Measurements from ENCODE around the gene PLPPR2.
A peak's percentile ranks its signal among the peaks of the same experiment; 100 is the strongest.
"Not testable (repeated sequence)": the region's sequence is repeated elsewhere in the genome, so short reads cannot be mapped to it uniquely, and the experiment has no call there.

Gene PLPPR2

DNA sequence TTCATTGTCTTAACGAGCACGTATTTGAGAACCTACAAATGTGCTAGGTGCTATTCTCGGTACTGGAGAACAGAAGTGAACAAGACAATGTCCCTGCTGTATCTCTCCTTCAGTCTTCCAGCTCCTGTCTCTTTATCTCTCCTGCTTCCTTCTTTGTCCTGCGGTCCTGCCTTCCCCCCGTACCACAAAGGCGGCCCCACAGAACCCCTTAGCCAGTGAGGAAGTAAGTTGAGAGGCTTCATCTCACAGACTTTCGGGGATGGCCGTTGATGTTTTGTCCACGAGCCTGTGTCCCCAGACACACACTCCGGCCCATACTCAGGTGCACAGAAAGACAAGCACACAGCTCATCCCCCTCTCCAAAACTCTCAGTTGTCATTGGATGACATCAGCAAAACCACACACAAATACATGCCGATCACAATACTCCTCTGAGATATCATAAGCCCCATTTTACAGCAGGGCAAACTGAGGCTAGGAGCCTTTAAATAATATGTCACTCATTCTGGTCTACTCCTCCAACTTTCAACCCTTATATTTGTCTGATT is 18.7 kb downstream of the PLPPR2 start:
- DNase-seq: no peak

DNA sequence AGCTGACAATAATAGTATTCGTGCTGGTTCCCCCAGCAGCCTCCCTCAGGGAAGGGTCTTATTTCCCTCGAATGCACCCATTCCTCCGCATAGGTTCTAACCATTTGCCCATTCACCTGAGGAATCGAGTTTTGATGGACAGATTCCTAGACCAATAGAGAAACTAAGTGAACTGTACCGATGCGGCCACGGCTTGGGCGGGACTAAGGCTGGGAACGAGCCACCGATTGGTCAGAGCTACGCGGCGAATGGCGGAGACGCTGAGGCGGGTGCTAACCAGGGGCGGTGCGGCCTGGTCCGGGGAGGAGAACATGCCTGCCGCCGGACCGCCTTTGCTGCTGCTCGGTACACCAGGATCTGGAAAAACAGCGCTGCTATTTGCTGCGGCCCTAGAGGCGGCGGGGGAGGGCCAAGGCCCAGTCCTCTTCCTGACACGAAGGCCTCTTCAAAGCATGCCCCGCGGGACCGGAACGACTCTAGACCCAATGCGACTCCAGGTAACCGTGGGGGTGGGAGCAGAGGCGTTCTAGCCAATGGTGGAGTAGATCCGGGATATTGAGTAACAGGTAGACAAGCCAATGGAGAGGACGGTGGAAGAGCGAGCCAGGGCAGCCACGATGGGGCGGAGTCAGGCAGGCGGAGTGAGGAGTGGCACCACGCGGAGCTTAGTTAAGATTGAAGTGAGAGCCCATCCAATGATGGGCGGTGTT is 19.4 kb downstream of the PLPPR2 start, which contains the start of gene SWSAP1:
TSS of gene SWSAP1 (plus strand) at position 234 of the 710 bp plus-strand sequence. CDS start at position 249, 15 bp downstream.
- peak; percentile 98 for DNase-seq

DNA sequence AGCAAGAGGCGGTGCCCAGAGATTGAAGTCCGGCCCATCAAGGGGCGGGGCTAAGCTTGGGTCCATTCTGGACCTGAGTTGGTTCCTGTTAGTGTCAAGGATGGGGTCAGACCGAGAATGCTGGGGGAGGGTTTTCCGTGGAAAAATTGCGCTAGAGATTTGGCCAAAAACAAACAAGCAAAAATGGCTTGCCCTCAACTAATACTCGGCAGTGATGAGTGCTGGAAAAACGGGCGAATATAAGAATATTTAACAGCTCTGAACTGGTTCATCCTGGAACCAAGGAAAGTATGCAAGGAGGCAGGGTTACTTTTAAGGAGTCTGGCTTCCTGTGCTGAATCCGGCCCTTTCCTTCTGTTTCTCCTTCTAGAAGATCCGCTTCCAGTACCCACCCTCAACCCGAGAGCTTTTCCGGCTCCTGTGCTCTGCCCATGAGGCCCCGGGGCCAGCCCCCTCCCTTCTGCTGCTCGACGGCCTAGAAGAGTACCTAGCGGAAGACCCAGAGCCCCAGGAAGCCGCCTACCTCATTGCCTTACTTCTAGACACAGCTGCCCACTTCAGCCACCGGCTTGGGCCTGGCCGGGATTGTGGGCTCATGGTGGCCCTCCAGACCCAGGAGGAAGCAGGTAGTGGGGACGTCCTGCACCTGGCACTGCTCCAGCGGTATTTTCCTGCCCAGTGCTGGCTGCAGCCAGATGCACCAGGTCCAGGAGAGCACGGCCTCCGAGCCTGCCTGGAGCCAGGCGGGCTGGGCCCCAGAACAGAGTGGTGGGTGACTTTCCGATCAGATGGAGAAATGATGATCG is 20.1 kb downstream of the PLPPR2 start:
- DNase-seq: peak; percentile 4

DNA sequence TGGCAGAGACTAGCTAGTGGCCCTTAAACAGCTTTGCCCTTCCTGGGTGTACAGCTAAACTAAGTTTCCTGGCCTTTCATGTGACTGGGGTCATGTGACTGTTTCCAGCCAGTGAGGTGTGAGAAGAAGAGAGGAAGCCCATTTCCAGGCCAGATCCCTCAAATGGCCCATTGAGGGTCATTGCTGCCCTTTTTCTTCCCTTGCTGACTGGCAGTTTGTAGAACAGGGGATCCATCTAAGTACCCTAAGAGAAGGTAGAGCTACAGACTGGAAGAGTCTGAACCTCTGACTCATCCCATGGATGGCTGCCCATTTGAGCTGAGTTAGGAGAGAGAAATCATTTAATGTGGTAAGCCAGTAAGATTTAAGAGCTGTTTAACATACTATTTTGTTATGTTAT is 22.0 kb downstream of the PLPPR2 start:
- DNase-seq: no peak

DNA sequence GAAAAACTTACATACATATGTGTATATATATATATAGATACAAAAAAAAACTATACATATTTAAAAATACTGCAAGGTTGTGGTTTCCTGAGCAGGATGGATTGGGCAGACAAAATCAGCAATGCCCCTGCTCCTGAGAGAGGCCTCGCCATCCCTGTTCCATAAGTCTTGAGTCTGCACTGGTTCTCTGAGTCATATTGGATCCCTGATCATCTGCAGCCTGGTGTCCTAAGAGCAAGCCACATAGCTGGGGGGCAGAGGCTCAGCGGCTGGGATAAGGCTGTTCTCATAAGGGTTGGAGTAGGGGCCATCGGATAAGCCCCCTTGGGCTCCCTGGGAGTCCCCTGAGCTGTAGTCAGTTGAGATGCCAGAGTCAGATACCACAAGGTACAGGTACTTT is 22.5 kb downstream of the PLPPR2 start:
- DNase-seq: no peak

DNA sequence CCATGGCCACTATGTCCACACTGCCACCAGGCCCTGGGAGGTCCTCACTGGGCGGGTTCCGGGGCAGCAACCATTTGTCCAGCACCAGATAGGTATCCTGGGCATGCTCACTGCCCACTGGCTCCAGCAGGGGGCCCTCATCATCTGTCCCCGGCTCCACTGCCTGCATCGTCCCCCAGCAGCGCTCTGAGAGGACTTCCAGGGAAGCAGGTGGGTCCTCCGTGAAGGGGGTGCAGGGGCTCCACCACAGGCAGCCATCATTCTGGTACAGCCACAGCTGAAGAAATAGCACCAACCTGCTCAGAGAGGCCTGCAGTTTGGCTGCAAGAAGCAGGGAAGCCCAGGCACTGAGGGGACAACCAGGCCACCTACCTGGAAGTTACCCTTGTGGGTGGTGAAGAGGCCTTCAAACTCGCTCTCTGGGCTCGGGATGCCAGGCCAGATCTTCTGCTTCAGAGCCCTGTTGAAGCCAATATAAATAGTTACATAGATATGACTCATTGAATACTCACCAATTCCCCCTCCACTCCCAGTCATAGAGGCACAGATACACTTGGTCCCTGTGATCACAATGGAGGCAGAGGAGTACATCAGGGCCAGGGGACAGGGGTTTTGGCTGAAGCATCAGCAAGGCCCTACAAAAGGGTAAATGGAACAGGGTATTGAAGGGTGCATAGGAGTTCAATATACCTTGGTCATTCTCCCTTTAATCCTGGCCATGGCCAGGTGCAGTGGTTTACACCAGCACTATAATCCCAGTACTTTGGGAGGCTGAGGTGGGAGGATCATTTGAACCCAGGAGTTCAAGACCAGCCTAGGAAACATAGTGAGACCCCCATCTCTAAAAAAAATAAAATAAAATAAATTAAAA is 23.3 kb downstream of the PLPPR2 start:
- DNase-seq: no peak

DNA sequence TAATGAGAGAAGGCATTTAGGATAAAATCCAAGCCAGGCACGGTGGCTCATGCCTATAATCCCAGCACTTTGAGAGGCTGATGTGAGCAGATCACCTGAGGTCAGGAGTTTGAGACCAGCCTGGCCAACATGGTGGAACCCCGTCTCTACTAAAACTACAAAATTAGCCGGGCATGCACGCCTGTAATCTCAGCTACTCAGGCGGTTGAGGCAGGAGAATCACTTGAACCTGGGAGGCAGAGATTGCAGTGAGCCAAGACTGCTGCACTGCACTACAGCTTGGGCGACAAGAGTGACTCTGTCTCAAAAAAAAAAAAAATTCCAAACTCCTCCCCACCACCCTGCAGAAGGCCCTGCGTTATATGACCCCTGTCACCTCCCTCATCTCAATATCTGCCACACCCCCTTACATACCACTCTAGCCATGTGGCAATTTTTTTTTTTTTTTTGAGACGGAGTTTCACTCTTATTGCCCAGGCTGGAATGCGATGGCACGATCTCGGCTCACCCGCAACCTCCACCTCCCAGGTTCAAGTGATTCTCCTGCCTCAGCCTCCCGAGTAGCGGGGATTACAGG is 24.1 kb downstream of the PLPPR2 start:
- not testable (repeated sequence) for DNase-seq

DNA sequence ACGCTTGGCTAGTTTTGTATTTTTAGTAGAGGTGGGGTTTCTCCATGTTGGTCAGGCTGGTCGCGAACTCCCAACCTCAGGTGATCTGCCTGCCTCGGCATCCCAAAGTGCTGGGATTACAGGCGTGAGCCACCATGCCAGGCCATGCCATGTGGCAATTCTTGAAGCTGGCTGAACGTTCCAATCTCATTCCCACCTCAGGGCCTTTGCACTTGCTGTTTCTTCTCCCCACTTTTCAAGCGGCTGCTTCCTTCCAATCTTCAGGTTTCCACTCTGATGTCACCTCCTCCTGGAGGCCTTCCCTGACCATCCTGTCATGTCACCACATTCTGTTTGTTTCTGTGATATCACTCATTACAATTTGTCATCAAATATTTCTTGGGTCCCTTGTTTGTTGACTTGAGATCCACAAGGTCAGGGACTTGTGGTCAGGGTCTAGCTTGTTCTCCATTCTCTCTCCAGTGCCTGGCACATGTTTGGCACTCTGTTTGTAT is 24.7 kb downstream of the PLPPR2 start:
- DNase-seq: no peak

DNA sequence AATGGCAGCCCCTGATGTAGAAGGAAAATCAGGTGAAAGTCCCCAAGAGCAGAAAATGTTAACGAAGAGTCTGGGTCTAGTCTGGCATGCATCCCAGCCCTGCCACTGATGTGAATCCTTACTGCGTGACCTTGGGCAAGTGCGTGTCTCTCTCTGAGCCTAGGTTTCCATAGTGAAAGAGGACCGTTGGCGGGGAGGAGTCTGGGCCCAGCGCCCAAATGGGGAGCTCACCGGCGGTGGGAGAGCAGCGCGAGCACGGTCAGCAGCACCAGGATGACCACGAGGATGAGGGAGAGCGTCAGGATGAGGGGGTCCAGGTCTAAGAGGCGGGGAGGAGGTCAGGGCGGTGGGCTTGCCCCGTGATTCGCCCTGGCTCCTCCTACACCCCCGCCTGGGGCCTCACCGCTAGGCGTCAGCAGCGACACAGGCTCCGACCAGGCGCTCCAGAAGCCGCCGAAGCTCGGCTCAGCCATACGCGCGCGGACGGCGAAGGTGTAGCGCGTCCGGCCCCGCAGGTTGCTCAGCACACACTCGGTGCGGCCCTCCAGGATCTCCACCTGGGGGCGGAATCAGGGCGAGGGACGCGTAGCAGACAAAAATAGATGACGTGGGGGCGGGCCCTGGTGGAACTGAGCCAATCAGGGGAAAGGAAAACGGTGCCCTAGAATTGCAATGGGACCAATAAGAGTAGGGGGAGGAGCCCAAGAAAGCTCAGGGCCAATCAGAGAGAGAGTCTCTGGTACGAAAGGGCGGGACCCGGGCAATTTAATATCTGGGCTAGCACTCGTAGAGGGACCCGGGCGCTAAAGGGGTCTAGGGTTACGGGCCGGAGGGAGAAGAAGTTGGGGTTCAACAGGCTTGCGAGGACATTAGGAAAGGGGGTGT is 25.7 kb downstream of the PLPPR2 start:
- DNase-seq: peak; percentile 87

DNA sequence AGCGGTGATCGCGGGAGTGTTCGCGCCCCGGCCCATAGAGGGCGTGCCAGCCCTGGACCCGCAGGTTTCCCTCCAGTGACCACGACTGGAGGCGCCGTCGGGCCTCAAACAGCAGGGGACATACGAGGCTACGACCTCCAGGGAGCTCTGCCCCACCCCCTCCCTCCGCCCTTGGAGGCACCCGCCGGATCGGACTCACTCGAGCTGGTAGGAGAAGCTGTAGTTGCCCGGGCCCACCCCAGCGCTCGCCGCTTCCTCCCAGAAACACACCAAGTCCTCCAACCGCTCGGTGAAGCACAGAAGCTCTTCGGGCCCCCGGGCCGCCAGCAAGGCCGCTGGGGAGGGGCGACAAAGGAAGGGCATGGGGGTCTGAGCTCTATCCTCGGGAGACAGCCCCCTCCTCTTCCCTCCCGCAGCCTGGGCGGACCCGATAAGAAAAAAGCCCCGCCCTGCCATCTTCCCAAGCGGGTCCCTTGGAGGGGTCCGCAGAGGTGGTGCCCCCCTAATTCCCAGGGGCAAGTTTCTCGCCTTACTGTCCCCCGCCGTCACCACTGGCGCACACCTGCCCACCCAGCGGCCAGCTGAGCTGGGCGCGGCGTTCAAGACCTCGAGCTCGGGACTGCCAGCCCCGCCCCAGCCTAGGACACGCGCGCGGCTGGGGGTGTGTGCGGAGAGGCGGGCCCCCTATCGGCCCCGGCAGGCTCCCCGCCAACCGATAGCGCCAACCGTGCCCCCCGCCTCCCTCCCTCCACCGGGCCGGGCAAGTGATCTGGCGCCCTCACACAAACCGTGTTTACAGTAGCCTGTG is 27.9 kb downstream of the PLPPR2 start:
- DNase-seq: peak; percentile 32

DNA sequence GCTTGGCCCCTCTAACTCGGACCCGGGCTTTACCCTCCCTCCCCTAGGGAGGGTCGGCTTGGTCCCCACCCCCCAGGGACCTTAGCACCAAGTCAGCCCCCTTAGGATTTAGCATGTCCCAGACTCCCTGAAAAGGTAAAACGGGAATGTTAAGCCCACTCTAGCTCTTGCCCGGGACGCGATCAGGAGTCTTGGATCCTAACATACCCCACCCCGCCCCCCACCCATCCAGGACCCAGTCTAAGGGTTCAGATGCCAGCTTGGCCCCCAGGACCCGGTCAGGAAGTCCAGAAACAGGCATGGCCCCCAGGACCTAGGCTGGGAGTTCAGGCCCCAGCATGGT is 28.4 kb downstream of the PLPPR2 start:
- no peak for DNase-seq

DNA sequence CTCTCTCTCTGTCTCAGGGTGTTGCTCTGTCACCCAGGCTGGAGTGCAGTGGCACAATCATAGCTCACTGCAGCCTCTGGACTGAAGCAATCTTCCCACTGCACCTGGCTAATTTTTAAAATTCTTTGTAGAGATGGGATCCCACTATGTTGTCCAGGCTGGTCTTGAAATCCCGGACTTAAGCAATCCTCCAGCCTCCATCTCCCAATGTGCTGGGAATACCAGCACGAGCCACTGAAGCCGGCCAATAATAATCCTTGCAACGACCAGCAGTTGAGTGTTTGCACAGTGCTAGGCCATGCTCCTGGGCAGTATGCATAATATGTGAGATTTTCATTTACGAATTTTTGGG is 29.5 kb downstream of the PLPPR2 start:
- no peak for DNase-seq

DNA sequence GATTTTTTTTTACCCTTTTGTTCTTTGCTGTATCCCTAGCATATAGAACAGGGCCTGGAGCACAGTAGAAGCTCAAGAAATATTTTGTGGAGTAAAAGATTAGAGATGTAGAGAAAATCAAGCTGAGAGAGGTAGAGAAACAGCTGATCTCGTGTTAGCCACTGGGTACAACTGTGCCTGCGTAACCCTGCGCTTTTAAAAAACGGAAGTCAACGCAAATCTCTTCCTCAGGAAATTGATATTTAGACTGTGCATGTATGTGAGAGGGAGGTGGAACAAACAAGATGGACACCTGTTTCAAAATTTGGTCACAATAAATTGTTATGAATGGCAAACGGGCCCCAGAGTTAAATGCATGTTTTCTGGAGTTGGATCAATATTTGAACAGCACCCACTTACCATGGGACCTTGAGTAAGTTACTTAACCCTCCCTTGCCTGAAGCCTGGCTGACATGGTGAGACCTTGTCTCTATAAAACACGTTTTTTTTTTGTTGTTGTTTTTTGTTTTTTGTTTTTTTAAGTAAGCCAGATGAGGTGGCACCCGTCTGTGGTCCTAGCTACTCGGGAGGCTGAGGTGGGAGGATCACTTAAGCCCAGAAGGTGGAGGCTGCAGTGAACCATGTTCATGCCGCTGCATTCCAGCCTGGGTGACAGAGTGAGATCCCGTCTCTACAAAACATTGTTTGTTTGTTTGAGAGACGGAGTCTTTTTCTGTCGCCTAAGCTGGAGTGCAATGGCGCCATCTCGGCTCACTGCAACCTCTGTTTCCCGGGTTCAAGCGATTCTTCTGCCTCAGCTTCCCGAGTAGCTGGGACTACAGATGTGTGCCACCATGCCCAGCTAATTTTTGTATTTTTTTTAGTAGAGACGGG is 32.2 kb downstream of the PLPPR2 start:
- peak; percentile 19 for DNase-seq

DNA sequence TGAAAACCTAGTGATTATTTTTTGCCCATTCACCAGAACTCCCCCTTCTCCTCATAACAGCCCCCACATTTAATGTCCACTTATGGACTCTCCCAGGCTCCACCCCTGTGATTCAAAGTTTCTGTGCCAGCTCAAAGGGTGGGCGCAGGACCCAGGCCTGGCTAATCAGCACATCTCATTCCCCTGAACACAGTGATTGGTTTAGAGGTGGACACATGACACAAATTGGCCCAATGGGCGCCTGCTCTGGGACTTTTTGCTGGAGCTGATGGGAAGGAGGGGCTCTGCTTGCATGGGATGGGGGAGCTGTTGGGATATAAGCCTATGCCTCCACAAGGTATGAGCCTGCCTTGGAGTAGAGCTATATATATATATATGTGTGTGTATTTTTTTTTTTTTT is 35.1 kb downstream of the PLPPR2 start:
- no peak for DNase-seq

DNA sequence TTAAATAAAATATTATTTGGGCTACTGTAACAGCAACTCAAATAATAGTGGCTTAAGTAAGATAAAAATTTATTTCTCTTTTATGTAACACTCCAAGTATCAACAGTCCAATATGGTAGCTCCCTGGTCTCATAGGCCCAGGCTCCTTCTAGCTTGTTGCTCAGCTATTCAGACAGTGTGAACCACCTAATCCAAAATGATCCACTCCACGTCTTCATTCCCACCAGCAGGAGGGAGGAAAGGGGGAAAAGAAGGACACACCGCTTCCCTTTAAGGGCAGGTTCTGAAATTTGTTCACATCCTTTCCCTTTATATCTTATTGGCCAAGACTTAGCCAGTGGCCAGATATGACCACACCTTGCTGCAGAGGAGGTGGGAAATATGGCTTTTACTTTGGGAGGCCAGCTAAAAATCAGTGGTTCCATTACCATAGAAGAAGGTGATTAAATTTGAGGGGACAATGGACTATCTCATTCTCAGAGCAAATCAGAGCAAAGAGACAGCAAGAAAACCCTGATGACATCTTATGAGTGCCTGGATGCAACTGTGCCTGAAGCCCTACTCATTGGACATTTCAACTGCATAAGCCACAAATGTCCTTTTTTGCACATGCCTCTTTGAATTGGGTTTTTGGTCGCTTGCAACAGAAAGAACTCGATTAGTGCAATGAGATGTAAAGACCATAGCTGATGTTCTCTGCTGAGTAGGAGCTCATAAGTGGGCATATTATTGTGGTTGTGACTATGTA is 35.9 kb downstream of the PLPPR2 start:
- DNase-seq: no peak

DNA sequence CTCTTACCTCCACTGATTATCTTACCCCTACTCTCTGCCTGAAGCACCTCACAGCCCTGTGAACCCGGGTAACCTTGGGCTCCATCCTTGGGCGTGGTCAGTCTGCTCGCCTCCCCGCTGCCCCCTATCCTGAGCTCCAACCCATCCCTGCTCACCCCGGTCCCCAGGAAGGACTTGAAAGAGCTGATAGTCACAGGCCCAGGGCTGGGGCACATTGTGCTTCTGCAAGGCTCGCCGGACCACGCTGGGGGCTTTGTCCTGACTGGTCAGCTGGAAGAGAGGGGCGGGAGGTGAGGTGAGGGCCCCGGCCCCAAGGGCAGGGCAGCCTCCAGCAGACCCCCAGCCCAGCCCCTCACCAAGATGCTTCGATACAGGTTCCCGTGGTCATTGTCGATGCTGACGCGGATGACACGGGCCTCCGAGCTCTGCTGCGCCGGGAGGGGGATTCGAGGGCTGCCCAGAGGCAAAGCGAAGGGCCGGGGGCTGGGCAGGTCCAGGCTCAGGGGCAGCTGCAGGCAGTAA is 41.9 kb downstream of the PLPPR2 start:
- DNase-seq: no peak

DNA sequence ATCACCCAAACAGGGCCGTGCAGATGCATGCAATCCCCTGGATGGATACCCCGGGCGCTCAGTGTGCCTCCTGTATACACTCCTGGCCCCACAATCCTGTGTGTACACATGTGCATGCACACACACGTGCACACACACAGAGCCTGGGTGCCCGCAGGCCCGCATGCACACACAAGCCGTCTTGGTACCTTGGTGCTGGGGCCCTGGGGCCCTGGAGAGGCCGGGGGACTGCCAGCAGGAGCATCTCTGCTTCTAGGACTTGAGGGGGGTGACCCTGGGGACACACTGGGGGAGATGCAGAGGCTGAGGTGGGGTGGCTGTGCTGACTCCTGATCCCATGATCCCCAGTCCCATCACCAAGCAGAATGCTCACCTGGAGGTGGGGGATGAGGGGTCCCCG is 44.4 kb downstream of the PLPPR2 start:
- DNase-seq: no peak

DNA sequence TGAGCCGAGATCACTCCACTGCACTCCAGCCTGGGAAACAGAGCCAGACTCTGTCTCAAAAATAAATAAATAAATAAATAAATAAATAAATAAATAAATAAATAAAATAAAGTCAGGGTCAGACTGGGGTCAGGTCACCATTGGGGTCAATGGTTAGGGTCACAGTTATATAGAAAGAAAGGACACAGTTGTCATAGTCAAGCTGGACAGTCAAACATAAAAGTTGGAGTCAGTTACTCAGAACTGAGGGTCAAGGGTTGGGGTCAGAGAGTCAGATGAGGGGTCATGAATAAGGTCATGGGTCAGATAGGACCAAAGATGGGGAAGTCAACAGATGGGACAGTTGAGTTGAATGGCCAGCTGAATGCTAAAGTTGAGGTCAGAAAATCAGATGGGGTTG is 45.6 kb downstream of the PLPPR2 start:
- no peak for DNase-seq
